GM18907 (cell line): ENCODE measurements around the gene ZBTB38.

Experiments used
- ATAC-seq: cut with Tn5 transposase; IDR thresholded peaks from one replicate; pipeline ENCODE4 v1.9.1; 2021; ENCODE audit warnings: mild to moderate bottlenecking, moderate library complexity; ENCODE audit not compliant: unreplicated experiment

Gene ZBTB38

GRCh38 chr3:141386611-141387111, 18.4 kb downstream of the ZBTB38 start:
- no peak for ATAC-seq

GRCh38 chr3:141387516-141387915, 19.2 kb downstream of the ZBTB38 start:
- ATAC-seq, result no peak

DNA sequence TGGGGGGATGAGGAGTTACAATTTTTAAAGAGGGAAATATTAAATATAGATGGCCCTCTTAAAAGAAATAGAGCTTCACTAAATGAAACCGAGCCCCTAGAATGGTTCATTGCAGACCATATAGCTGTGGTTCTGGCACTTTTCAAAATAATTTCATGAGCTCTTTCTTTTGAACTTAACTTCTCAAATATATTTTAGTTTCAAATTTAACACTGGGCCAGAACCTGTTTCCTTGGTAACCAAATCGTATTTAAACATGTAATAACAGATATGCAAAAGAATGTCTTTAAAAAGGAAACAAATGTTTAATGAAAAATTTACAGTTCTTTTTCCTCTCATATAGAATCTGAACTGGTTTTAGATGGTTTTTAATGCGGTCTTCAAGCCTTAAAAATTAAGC, 20.1 kb downstream of the ZBTB38 start:
- no peak for ATAC-seq

DNA sequence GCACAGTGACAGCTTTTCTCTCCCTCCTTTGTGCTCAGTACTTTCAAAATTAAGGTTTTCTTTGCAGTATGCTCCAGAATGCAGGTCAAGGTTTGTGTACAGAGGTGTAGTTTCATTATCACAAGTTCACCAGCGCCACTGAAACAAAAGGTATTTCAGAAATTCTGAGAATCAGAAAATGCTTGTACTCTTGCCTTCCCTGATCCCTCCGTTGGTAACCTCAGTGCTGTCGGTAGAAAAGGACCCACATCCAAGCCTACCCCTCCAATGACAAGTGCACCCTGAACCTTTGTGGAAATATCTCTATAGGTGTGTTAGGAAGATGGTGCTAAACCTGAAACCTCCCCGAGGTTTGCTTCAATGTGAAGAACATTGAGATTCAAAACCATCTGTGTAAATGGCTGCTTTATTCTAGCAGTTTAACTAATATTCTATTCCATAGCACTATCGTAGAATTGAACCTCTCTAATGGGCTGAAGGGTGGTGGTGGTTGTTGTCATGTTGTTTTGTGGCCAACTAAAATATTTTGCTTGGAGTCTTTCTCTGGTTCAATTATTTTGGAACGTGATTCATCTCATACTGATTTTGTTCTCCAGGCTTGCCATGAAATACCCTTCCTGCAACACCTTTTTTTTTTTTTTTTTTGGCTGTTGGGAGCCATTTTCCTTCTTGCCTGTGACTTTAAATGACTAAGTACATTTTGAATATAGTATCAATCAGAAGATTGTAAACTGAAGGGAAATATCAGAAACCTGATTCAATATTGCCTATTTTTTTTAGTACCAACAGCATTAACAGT, 20.7 kb downstream of the ZBTB38 start:
- no peak for ATAC-seq

DNA sequence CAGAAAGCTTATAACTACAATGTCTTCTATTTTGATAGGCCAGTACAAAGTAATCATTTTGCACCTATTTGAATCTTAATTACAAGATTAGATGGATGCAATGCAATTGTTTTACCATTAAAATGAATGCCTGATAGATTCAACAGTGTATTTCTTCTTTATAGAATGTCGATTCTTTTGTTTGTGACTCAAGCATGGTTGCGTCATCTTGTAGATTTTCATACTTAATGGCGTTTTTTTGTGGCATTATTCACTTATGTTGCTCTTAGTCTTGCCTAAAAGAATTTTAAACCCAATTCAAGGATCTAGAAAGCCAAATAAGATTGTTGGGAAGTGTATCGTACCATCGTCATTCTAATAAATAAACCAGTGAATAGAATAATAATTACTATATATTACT, 21.4 kb downstream of the ZBTB38 start:
- no peak for ATAC-seq

DNA sequence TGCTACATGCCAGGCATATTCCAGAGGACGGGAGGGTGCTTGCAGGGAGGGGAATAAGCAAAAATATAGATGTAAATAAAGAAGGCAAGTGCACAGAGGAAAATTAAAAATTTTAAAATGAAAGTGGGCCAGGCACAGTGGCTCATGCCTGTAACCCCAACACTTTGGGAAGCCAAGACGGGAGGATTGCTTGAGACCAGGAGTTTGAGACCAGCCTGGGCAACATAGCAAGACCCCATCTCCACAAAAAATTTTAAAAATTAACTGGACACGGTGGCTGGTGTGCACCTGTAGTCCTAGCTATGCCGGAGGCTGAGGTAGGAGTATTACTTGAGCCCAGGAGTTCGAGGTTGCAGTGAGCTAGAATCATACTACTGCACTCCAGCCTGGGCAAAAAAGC, 22.4 kb downstream of the ZBTB38 start:
- no peak for ATAC-seq

GRCh38 chr3:141391298-141391990, 23.1 kb downstream of the ZBTB38 start:
- ATAC-seq, result no peak

- ATAC-seq, result no peak
Measured at GRCh38 chr3:141391991-141392316, 23.6 kb downstream of the ZBTB38 start.

GRCh38 chr3:141392416-141392815, 24.1 kb downstream of the ZBTB38 start:
- ATAC-seq, result no peak

DNA sequence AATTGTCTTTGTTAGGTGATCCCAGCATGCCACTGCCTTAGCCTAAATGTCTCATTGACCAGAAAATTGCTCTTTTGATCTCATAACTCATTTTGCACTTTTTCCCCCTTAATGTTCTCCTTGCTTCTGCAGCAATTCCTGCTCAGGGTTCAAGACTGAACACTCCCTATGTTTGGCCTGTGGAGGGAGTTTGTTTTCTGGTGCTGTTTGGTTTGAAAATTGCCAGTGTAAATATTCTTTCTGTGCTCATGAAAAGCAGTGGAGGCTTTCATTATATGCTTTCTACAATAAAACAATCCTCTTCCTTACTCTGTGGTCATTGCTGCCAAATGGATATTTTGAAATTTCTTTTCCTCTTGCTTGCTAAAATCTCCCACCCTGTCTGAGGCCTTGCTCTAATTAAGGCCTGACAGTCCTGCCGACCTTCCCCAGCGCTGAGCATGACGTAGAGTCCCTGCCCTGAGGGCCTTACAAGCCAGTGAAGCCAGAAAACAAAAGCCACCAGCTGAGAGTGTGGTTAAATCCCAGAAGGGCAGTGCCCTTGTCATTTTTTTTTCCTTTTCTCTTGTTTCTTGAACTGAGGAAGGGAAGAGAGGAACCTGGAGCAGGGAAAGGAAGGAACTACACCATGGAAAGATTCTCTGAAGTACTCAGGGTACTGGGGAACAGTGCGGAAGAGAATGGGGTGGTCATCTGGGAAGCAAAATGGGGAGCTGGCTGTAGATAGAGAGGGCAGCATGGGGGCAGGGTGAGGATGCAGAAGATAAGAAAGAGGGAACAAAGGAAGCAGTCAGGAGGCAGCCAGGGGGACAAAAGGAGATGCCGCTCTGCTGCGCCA, 24.8 kb downstream of the ZBTB38 start:
- ATAC-seq, result no peak

DNA sequence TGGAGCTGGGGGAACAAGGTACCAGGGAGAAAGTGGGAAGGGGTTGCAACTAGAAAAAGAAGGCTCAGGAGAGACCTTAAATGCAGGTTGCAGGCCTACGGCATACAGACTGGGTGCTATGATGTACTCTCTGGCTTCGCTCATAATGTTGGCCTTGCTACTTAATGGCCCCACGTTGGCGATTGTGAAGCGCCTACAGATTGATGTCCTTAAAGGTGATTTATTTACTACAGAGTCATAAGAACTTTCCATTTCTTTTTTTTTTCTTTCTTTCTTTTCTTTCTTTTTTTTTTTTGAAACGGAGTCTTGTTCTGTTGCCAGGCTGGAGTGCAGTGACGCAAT, 25.4 kb downstream of the ZBTB38 start:
- no peak for ATAC-seq

DNA sequence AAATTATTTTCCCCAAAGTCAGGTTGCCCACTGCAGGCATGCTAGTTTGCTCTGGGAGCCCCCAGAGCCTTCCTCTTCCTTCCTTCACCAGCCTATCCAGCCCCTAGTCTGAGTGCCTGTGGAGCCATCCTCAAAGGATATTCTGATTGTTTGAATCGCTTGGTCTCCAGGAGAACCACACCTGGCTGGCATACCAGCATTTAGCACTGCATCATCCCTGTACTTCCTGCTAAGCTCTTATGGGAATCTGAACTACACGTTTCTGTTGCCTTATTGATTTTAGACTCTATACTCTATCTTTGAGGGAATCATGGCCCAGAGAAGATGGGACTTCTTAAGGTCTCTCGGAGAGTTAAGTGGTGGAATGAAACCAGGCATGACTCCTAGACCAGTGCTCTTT, 26.3 kb downstream of the ZBTB38 start:
- no peak for ATAC-seq

DNA sequence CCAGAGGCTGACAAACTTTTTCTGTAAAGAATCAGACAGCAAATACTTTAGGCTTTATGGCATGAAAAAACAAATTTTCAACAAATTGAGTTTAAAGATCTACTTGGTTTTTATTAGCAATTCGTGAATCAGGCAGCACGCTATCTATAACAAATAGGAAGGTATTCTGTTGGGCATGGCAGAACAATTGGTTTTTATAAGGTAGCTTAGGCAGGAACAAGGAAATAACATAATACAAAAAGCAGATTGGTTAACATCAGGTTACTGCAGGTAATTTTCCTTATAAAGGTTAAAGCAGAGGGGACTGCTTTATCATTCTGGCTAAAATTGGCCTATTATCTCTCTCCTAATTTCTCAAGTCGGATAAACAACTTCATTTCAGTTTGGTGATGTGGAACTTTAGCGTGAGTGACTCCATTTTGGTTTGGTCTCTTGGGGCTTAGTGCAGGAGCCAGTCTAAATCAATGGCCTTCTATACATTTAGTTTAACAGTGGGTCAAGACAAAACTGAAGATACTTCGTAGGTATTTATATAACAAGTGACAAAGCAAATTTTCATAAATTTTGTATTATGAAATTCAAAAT, 26.8 kb downstream of the ZBTB38 start:
- no peak for ATAC-seq

DNA sequence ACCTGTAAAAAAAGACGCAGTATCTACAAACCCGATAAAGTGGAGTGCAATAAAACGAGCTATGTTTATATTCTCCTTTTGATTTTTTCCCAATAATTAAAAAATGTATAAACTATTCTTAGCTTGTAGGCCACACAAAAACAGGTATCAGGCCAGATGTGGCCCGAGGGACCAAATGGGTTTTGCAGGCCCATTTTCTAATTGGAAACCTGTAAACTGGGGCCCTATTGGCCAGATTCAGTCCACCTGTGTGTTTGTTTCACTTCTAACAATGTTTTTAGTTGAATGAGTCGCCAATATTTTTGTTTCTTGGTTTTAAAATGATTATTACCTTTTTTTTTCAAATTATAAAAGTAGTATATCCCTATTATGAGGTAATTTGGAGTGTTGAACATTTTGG, 29.7 kb downstream of the ZBTB38 start:
- no peak for ATAC-seq

DNA sequence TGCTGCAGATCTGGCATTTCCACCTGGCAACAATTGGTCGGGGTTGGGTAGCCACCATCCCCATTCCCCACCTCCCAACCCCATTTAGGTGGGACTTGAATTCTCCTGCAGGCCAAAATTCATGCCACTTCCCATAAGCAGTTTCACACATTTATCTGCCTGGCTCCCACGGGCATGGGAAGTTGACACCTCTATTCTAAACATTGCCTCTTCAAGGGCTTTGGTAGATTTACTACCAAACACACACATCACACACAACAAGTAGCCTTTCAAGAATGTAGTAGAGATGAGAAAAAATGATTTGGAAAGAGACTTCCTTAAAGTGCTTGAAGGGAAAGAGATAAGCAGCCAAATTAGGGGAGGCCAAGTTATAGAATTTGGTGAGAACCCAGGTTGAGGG, 30.9 kb downstream of the ZBTB38 start:
- ATAC-seq, result no peak

DNA sequence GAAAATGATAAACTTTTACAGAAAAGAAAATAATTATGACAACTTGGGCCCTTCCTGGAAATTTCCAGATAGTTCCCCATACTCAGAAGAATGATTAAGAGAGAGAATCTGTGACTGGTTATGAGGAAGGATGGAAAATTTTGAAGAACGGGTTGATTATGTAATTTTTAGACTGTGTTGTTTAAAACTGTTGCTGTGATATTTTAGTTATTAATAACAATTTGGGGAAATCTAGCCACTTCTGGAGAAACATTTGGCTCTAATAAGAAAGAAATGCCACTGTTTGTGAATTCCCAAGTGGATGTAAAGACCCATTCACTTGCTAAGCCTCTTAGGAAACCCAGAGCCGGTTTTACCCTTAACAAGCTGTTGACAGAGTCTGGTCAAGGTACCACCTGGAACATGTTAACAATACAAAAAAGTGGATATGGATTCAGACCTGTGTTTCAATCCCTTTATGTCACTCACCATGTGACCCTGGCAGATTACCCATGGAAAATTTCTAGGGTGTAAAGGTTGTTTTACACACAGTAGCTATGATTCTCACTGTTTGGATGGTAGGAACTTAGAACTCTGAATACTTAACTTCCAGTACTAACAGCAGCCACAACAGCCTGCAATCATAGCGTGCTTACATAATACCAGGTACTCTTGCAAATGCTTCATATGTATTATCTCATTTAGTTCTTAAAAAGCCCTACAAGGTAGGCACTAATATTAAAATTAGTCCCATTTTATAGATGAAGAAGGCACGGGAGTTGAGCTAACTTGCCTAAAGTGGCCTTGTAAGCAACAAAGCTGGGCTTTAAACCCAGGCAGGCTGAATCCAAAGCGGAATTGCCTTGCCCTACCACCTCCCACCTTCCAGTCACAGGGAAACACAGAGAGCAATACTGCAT, 32.0 kb downstream of the ZBTB38 start:
- no peak for ATAC-seq

GRCh38 chr3:141401095-141401494, 32.8 kb downstream of the ZBTB38 start:
- ATAC-seq, result no peak

- peak; percentile 81 for ATAC-seq
Measured at GRCh38 chr3:141401573-141402475, 33.5 kb downstream of the ZBTB38 start.

DNA sequence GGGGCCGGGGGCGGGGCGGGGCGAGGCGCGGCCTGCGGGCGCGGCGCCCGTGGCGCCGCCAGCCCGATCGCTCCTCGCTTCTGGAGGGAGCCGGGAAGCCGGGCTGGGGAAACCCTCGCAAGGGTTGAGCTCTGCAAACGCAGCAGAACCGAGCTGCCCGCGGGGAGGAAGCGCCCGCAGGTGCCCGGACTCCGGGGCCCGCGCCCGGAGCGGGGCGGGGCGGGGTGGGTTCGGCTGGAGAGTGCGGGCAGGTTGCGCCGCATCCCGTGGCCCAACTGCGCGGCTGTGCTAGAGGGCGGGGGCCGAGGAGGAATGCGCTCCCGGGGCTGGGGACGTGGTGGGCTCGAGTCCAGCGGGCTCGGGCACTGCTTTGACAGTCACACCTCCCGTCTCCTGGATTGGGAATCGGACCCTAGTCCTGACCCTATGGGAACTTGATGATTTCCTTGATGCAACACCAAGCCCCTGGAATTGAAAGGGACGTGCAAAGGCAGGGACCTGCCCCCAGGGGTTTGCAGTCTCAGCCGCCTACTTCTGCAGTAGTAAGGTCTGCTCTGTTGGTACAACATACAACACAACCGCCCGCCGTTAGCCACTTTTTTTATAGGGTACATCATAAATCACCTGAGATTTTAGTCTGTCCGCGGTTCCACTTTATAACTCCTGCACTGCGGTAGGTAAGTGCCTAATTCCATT, 34.3 kb downstream of the ZBTB38 start:
- ATAC-seq, result peak; percentile 62
